MCF 10A (cell line): ENCODE data around the gene SYCE1L. TPM values are rescaled to one million over a fixed set of nuclear protein-coding genes. Genes with fewer than 3 reads are reported as not detected.

Experiments used
- BruUV-seq: library from RNA; stranded (reverse); fragments of 400-500 nt; replicated peaks from 2 replicates; lab custom pipeline; 2021; lab: Mats Ljungman, UMichigan
- CTCF ChIA-PET: fragments of 300-600 bp; sonication (Branson Sonifier 250); formaldehyde crosslinking; extraction: SDS; loops from one replicate; lab custom pipeline; 2021; ENCODE audit warnings: antibody characterized with exemption, inconsistent platforms; lab: Yijun Ruan, JAX
- POLR2A ChIA-PET: fragments of 300-600, 350-650 bp; sonication (Branson Sonifier 250); formaldehyde crosslinking; extraction: SDS; loops from one replicate; lab custom pipeline; 2020; ENCODE audit warnings: antibody characterized with exemption, inconsistent platforms; lab: Yijun Ruan, JAX
- DNase-seq: peaks from one replicate; pipeline ENCODE4 v3.0.0-alpha.2; 2018; ENCODE audit not compliant: unreplicated experiment
- H3K27ac Mint-ChIP-seq: one replicate; pipeline ENCODE4 v1.8.0; 2022; ENCODE audit warnings: mild to moderate bottlenecking, low read depth, mixed read lengths; ENCODE audit not compliant: unreplicated experiment
- H3K27me3 Mint-ChIP-seq: one replicate; pipeline ENCODE4 v1.8.0; 2022; ENCODE audit warnings: mixed read lengths; ENCODE audit not compliant: insufficient read depth, unreplicated experiment
- H3K36me3 Mint-ChIP-seq: one replicate; pipeline ENCODE4 v1.8.0; 2022; ENCODE audit warnings: mild to moderate bottlenecking, moderate library complexity, mixed read lengths; ENCODE audit not compliant: insufficient read depth, unreplicated experiment
- H3K4me1 Mint-ChIP-seq: one replicate; pipeline ENCODE4 v1.8.0; 2022; ENCODE audit warnings: mixed read lengths; ENCODE audit not compliant: insufficient read depth, unreplicated experiment
- H3K4me3 Mint-ChIP-seq: one replicate; pipeline ENCODE4 v1.8.0; 2022; ENCODE audit warnings: mild to moderate bottlenecking, moderate library complexity, mixed read lengths; ENCODE audit not compliant: unreplicated experiment
- H3K9me3 Mint-ChIP-seq: one replicate; pipeline ENCODE4 v1.8.0; 2022; ENCODE audit warnings: mixed read lengths; ENCODE audit not compliant: unreplicated experiment
- CTCF ChIP-seq: fragments of 200-600 bp; IDR thresholded peaks from one replicate; pipeline ENCODE4 v1.8.0; 2022; ENCODE audit warnings: antibody characterized with exemption, mild to moderate bottlenecking; ENCODE audit not compliant: unreplicated experiment
- intact Hi-C: fragments of 100-400 bp; cut with micrococcal nuclease; formaldehyde crosslinking; loops from 2 replicates; pipeline ENCODE4 v1.14.1; 2022
- total RNA-seq: library from RNA; stranded (reverse); gene quantifications from 2 replicates; pipeline ENCODE4 v1.2.3, GENCODE V29; 2022

Gene SYCE1L
- total RNA-seq, 1 experiment from 2014 or later = 12.2 TPM

GRCh38 chr16:77166726-77167125, 32.5 kb upstream of the SYCE1L start:
- Mint-ChIP-seq H3K4me3 (no peak overlapping the region), H3K27ac (no peak overlapping the region), H3K4me1 (no peaks in the 10 kb centered on the region), H3K9me3 (no peaks in the 10 kb centered on the region), H3K27me3 (no peaks in the 10 kb centered on the region), H3K36me3 (no peaks in the 10 kb centered on the region)
- POLR2A ChIA-PET = no interaction called here
- DNase-seq = no peak
- CTCF ChIA-PET = interaction anchor here (0.6 to 1.7 kb wide), 3 partner anchors 31 to 335 kb away, joined by 3 to 4 read pairs (median 3); no protein-coding TSS in a partner anchor
- no TSS peak for BruUV-seq
- no peak for TF ChIP-seq CTCF
- intact Hi-C loops = no loop called here

- Mint-ChIP-seq H3K36me3 (no peaks in the 10 kb centered on the region), H3K27me3 (no peaks in the 10 kb centered on the region), H3K4me1 (no peaks in the 10 kb centered on the region), H3K9me3 (no peaks in the 10 kb centered on the region), H3K27ac (no peak overlapping the region), H3K4me3 (no peak overlapping the region)
- ChIA-PET CTCF (interaction anchor here (0.6 to 5.1 kb wide), 14 partner anchors 9 to 1369 kb away, joined by 3 to 86 read pairs (median 6); partner anchors contain the start of gene CNTNAP4), POLR2A (no interaction called here)
- DNase-seq = no peak
- intact Hi-C loops = no loop called here
- TF ChIP-seq CTCF = no peak
- no TSS peak for BruUV-seq
Measured at GRCh38 chr16:77168901-77169300, 30.3 kb upstream of the SYCE1L start.

- ChIA-PET POLR2A (interaction anchor here (0.7 to 1.1 kb wide), 2 partner anchors 529 to 891 kb away, joined by 3 to 4 read pairs; no protein-coding TSS in a partner anchor), CTCF (interaction anchor here (0.6 to 5.1 kb wide), 39 partner anchors 10 to 1533 kb away, joined by 3 to 86 read pairs (median 4); partner anchors contain the start of genes CNTNAP4 and WWOX)
- no TSS peak for BruUV-seq
Measured at GRCh38 chr16:77169650-77170236, 29.5 kb upstream of the SYCE1L start.

More at GRCh38 chr16:77169650-77170236, 29.5 kb upstream of the SYCE1L start:
- Mint-ChIP-seq H3K27me3 (no peaks in the 10 kb centered on the region), H3K36me3 (no peaks in the 10 kb centered on the region), H3K4me1 (no peaks in the 10 kb centered on the region), H3K4me3 (no peak overlapping the region), H3K27ac (no peak overlapping the region), H3K9me3 (no peaks in the 10 kb centered on the region)
- TF ChIP-seq CTCF = peak; percentile 79
- intact Hi-C loops = loop anchor here (2.0 to 5.0 kb wide), 2 partner anchors 287 to 1367 kb away; no protein-coding TSS in a partner anchor
- DNase-seq = peak; percentile 74
